ENCODE results near the gene PIBF1.
"Not testable (repeated sequence)": the region's sequence is repeated elsewhere in the genome, so short reads cannot be mapped to it uniquely, and the experiment has no call there.

- not testable (repeated sequence) for TF ChIP-seq ZNF512 (CRISPR knock-in tag; IDR thresholded peaks at IDR 0.05; ENCODE audit: borderline replicate concordance); MAX (CRISPR knock-in tag; IDR thresholded peaks at IDR 0.05); CTCF (IDR thresholded peaks at IDR 0.05); ZBTB21 (CRISPR knock-in tag; IDR thresholded peaks at IDR 0.05; ENCODE audit: borderline replicate concordance); NFYB (CRISPR knock-in tag; conservative IDR thresholded peaks at IDR 0.05; ENCODE audit: low read depth); STAT6 (CRISPR knock-in tag; conservative IDR thresholded peaks at IDR 0.05; ENCODE audit: low read depth)
Observed at GRCh38 chr13:72845148-72845547, 63.2 kb downstream of the PIBF1 start.

Data from WTC11 (cell line).